ENCODE data around the gene DGKD.

DNA sequence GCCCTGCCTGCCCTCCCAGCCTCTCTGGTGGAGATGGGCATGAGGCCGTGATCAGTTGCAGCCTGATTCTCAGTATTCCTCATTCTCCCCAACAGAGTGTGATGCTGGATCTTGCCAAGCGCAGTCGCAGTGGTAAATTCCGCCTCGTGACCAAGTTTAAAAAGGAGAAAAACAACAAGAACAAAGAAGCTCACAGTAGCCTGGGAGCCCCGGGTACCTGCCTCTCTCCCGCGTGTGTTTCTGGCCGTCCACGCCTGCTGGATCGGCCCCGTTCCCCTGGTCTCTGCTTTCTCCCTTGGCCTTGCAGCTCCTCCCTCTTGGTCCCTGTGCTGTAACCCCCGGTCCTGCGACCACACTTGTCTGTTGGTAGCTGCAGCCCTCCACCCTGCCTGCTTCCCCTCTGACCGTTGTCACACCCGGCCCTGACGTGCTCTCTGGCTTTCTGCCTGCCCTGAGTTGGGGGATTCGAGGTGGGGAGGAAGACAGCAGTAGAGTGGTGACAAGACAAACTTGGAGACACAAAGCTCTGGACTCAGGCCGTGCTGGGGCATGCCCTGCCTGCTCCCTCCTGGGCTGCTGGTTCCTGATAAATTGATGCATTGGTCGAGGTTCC lies 112.8 kb downstream of the DGKD start:
- TF ChIP-seq, protein P1, sequence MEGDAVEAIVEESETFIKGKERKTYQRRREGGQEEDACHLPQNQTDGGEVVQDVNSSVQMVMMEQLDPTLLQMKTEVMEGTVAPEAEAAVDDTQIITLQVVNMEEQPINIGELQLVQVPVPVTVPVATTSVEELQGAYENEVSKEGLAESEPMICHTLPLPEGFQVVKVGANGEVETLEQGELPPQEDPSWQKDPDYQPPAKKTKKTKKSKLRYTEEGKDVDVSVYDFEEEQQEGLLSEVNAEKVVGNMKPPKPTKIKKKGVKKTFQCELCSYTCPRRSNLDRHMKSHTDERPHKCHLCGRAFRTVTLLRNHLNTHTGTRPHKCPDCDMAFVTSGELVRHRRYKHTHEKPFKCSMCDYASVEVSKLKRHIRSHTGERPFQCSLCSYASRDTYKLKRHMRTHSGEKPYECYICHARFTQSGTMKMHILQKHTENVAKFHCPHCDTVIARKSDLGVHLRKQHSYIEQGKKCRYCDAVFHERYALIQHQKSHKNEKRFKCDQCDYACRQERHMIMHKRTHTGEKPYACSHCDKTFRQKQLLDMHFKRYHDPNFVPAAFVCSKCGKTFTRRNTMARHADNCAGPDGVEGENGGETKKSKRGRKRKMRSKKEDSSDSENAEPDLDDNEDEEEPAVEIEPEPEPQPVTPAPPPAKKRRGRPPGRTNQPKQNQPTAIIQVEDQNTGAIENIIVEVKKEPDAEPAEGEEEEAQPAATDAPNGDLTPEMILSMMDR (conservative IDR thresholded peaks at IDR 0.05 in 1 of 2, IDR thresholded peaks at IDR 0.05 in 1 of 2; ENCODE audit: low read depth in 1 of 2, low read length in 2 of 2): no peak
- TF ChIP-seq EZH2 (IDR thresholded peaks at IDR 0.05; ENCODE audit: low read length, missing control alignments): no peak

All from fibroblast of lung (primary cell).